Upper lobe of right lung (tissue), 1 donor: Measurements from ENCODE around the gene CYP1A2. TPM values are rescaled to one million over a fixed set of nuclear protein-coding genes. Genes with fewer than 3 reads are reported as not detected.

Experiments used
- ATAC-seq: fragments of 200-7000 bp; cut with Tn5 transposase; one replicate; pipeline ENCODE4 v1.9.1; 2020; ENCODE audit warnings: mild to moderate bottlenecking, moderate library complexity
- DNase-seq: peaks from one replicate; pipeline ENCODE4 v3.0.0-alpha.2; 2020
- H3K27ac ChIP-seq: fragments of 200-600 bp; one replicate; pipeline ENCODE4 v1.8.0; 2022
- H3K27me3 ChIP-seq: fragments of 200-600 bp; one replicate; pipeline ENCODE4 v1.8.0; 2022; ENCODE audit warnings: mild to moderate bottlenecking
- H3K36me3 ChIP-seq: fragments of 200-600 bp; one replicate; pipeline ENCODE4 v1.8.0; 2022
- H3K4me1 ChIP-seq: fragments of 200-600 bp; one replicate; pipeline ENCODE4 v1.8.0; 2022
- H3K4me3 ChIP-seq: fragments of 200-600 bp; one replicate; pipeline ENCODE4 v1.8.0; 2022; ENCODE audit warnings: mild to moderate bottlenecking
- H3K9me3 ChIP-seq: fragments of 200-600 bp; one replicate; pipeline ENCODE4 v1.8.0; 2022
- CTCF ChIP-seq: fragments of 200-600 bp; IDR thresholded peaks from one replicate; pipeline ENCODE4 v1.8.0; 2022; ENCODE audit warnings: antibody characterized with exemption
- intact Hi-C: fragments of 100-400 bp; cut with DNase I; formaldehyde crosslinking; loops from one replicate; pipeline ENCODE4 v1.11.0; 2022
- total RNA-seq: library from RNA; stranded (reverse); fragmentation: NEBNext Ultra II Directional; extraction: Animal tissue kit (Norgen Biotek cat#: 25700); gene quantifications from one replicate; pipeline ENCODE4 v1.2.1, GENCODE V29; 2021
- donor health status: DM: no; HTN: yes; CAD: no; lungs with severe emphysema.

CYP1A2 gene
- total RNA-seq, 1 donor from 2014 or later, result 0.32 TPM

GRCh38 chr15:74775132-74775562 is 26.5 kb downstream of the CYP1A2 start:
- no peaks in the 10 kb centered on the region for H3K27me3 ChIP-seq
- no peak overlapping the region for H3K27ac ChIP-seq
- no peak for DNase-seq
- ATAC-seq, result no peak
- peaks cover 27% of the 10 kb centered on the region for H3K4me1 ChIP-seq
- no peaks in the 10 kb centered on the region for H3K36me3 ChIP-seq
- intact Hi-C loops, result loop anchor here (10.0 kb wide), 1 partner anchor 170 kb away; no protein-coding TSS in a partner anchor
- no peaks in the 10 kb centered on the region for H3K9me3 ChIP-seq
- no peak overlapping the region for H3K4me3 ChIP-seq
- TF ChIP-seq CTCF, result no peak

- Histone ChIP-seq H3K4me3 (no peak overlapping the region), H3K9me3 (no peaks in the 10 kb centered on the region), H3K36me3 (no peaks in the 10 kb centered on the region), H3K27me3 (no peaks in the 10 kb centered on the region), H3K4me1 (peaks cover 32% of the 10 kb centered on the region), H3K27ac (no peak overlapping the region)
- DNase-seq (no peak), ATAC-seq (no peak)
- intact Hi-C loops, result loop anchor here (10.0 kb wide), 1 partner anchor 169 kb away; no protein-coding TSS in a partner anchor
- TF ChIP-seq CTCF, result no peak
Measured at GRCh38 chr15:74775894-74776293, 27.2 kb downstream of the CYP1A2 start.

GRCh38 chr15:74776821-74777768 is 28.4 kb downstream of the CYP1A2 start:
- H3K4me1 ChIP-seq, result peaks cover 34% of the 10 kb centered on the region
- intact Hi-C loops, result loop anchor here (10.0 kb wide), 1 partner anchor 168 kb away; no protein-coding TSS in a partner anchor
- DNase-seq (peak; percentile 66), ATAC-seq (peak; percentile 39)
- no peaks in the 10 kb centered on the region for H3K36me3 ChIP-seq
- H3K27me3 ChIP-seq, result no peaks in the 10 kb centered on the region
- no peaks in the 10 kb centered on the region for H3K9me3 ChIP-seq
- H3K27ac ChIP-seq, result peak overlapping the region; percentile 64
- H3K4me3 ChIP-seq, result no peak overlapping the region
- TF ChIP-seq CTCF, result no peak

- Histone ChIP-seq H3K36me3 (no peaks in the 10 kb centered on the region), H3K9me3 (no peaks in the 10 kb centered on the region), H3K4me3 (no peak overlapping the region), H3K4me1 (peaks cover 36% of the 10 kb centered on the region), H3K27ac (peak overlapping the region; percentile 64), H3K27me3 (no peaks in the 10 kb centered on the region)
- no peak for TF ChIP-seq CTCF
- intact Hi-C loops, result loop anchor here (10.0 kb wide), 1 partner anchor 167 kb away; no protein-coding TSS in a partner anchor
- DNase-seq (no peak), ATAC-seq (no peak)
Measured at GRCh38 chr15:74777769-74778598, 29.3 kb downstream of the CYP1A2 start.

- no peaks in the 10 kb centered on the region for H3K36me3 ChIP-seq
- no peaks in the 10 kb centered on the region for H3K27me3 ChIP-seq
- no peaks in the 10 kb centered on the region for H3K9me3 ChIP-seq
- no peak for TF ChIP-seq CTCF
- DNase-seq (no peak), ATAC-seq (no peak)
- no peak overlapping the region for H3K27ac ChIP-seq
- intact Hi-C loops, result loop anchor here (10.0 kb wide), 1 partner anchor 166 kb away; no protein-coding TSS in a partner anchor
- H3K4me3 ChIP-seq, result no peak overlapping the region
- peaks cover 42% of the 10 kb centered on the region for H3K4me1 ChIP-seq
Measured at GRCh38 chr15:74778599-74778970, 29.9 kb downstream of the CYP1A2 start.
